RWPE1 (cell line): ENCODE results near the gene CUX1.
"Not testable (repeated sequence)": the region's sequence is repeated elsewhere in the genome, so short reads cannot be mapped to it uniquely, and the experiment has no call there.

Experiments used
- CTCF ChIA-PET: fragments of 350-600 bp; sonication (Branson Sonifier 250); formaldehyde crosslinking; extraction: SDS; loops from one replicate; lab custom pipeline; 2021; lab: Yijun Ruan, JAX
- POLR2A ChIA-PET: fragments of 400-600 bp; formaldehyde crosslinking; extraction: SDS; loops from one replicate; lab custom pipeline; 2020; ENCODE audit warnings: antibody characterized with exemption; ENCODE audit not compliant: low non-redundant PET; lab: Yijun Ruan, JAX
- DNase-seq: peaks from one replicate; pipeline ENCODE4 v3.0.0; 2012; ENCODE audit warnings: low spot score
- H3K27ac ChIP-seq: fragments of 450-650 bp; 2 replicates; pipeline ENCODE4 v1.5.1; 2017
- TF ChIP-seq, protein P1 (sequence below): fragments of 450-650 bp; conservative IDR thresholded peaks from 2 replicates; pipeline ENCODE4 v1.5.1; 2017; ENCODE audit warnings: low read depth, mild to moderate bottlenecking

CUX1 gene

DNA sequence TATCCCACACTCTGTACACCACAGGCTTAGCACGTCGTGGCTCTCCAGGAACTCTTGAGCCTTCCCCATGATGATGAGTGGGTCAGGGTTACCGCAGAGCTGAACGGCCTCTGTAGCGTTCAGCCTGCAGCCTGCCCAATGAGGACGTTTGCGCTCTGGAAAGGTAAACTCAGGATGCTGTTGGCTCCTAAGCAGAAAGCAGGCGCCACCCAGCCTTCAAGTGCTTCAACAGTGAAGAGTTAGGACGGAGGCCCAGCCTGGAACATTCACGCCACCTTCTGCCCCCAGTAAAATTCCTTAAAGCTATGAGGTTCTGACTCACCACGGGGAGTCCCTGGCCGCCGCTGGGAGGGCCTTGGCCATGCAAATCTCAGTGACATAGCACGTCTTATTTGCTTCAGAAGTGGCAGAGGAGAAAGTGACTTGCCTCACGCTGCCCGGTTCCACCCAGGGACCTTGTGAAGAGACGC, 307.7 kb downstream of the CUX1 start:
- ChIA-PET POLR2A (interaction anchor here (0.6 kb wide), 1 partner anchor 16 kb away, joined by 3 read pairs; no protein-coding TSS in a partner anchor), CTCF (no interaction called here)
- TF ChIP-seq, protein P1, sequence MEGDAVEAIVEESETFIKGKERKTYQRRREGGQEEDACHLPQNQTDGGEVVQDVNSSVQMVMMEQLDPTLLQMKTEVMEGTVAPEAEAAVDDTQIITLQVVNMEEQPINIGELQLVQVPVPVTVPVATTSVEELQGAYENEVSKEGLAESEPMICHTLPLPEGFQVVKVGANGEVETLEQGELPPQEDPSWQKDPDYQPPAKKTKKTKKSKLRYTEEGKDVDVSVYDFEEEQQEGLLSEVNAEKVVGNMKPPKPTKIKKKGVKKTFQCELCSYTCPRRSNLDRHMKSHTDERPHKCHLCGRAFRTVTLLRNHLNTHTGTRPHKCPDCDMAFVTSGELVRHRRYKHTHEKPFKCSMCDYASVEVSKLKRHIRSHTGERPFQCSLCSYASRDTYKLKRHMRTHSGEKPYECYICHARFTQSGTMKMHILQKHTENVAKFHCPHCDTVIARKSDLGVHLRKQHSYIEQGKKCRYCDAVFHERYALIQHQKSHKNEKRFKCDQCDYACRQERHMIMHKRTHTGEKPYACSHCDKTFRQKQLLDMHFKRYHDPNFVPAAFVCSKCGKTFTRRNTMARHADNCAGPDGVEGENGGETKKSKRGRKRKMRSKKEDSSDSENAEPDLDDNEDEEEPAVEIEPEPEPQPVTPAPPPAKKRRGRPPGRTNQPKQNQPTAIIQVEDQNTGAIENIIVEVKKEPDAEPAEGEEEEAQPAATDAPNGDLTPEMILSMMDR, result no peak
- peak overlapping the region; percentile 55 for H3K27ac ChIP-seq
- DNase-seq, result peak; percentile 49

DNA sequence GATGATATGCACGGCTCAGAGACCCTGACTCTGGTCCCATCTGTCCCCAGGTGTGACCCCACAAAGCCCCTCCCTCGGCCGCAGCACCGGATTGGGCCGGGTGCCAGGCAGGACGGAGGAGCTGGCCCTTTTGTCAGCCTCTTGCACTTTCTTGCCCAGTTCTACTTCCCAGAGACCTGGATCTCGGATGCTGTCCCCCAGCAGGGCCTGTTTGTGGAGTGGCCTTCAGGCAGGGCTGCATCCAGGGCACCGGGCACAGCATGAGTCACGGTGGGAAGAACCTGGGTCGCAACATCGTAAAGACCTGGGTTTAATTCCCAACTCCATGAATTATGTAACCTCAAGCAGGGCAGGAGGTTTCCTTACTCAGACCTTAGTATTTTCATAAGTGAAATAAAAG, 310.9 kb downstream of the CUX1 start:
- TF ChIP-seq, protein P1, result no peak
- ChIA-PET POLR2A (no interaction called here), CTCF (no interaction called here)
- peak overlapping the region; percentile 17 for H3K27ac ChIP-seq
- DNase-seq, result no peak

DNA sequence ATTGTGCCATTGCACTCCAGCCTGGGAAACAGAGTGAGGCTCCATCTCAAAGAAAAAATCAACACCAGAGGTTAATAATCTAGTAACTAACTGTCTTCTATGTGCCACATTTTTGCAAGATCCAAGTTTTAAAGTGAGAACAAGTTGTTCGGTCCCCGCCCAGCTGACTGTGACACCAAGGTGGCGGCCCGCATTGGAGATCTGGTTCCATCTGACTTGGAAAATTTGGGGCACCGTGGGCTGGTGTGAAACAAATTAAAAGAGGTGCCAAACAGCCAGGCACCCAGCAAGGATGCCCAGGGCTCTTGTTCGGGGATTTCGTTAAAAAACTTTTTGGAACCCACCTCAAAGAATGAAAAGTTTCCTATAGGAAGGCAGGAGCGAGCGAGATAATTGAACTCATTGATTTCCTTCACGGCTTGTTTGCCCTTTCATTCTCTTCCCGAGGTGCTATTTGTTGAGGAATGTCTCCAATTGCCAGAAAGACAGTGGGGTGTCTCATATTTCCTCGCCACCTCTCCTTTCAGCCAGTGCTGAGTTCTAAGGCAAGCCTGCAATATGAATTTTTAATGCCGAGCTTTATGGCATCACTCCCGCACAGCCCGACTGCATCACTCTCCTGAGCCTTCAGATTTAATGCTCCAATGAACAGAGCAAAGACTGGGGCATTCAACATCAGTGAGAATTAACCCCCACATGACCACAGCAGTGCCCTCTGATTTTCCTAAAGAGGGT, 312.4 kb downstream of the CUX1 start:
- POLR2A ChIA-PET, result no interaction called here
- peak overlapping the region; percentile 6; the same call in 1 of the 2 replicates for H3K27ac ChIP-seq
- no peak for DNase-seq
- CTCF ChIA-PET, result interaction anchor here (0.6 kb wide), 1 partner anchor 33 kb away, joined by 3 read pairs; no protein-coding TSS in a partner anchor
- TF ChIP-seq, protein P1, result no peak

DNA sequence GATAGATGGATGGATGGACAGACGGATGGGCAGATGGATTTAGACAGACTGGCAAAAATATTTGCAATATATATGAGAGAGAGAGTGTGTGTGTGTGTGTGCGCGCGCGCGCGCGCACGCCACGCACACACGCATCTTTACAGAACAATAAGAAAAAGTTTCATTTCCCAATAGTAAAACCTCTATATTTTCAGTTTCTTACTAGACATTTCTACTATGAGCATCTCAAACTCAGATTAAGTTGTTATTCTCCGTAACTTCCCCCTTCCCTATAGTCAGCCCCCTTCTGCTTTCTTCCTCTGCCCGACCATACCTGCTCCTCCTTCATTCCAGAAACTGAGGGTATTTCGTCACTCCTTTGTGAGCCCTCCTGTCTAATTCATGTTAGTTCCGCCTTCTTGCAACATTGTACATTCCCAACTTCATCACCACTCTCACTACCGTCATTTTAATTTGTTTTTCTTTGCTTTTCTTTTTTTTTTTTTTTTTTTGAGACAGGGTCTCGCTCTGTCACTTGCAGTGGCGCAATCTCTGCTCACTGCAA, 314.9 kb downstream of the CUX1 start:
- TF ChIP-seq, protein P1, result no peak
- H3K27ac ChIP-seq, result no peak overlapping the region
- no peak for DNase-seq
- ChIA-PET POLR2A (no interaction called here), CTCF (no interaction called here)

DNA sequence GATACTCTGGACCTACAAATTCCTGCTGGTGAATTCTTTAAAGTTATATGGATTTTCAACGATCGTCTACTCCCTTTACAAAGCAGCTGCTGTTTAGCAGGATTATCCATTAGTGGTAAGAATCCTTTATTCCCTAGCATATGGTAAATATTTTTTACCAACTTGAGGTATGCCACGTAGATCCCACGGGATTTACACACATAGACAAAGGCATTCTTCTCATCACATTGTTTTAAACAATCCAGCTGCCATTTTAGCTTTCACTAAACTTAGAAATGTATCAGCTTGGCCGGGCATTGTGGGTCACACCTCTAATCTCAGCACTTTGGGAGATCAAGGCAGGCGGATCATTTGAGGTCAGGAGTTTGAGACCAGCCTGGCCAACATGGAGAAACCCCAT, 321.2 kb downstream of the CUX1 start:
- no peak overlapping the region for H3K27ac ChIP-seq
- TF ChIP-seq, protein P1, result no peak
- POLR2A ChIA-PET, result no interaction called here
- CTCF ChIA-PET, result no interaction called here
- no peak for DNase-seq

DNA sequence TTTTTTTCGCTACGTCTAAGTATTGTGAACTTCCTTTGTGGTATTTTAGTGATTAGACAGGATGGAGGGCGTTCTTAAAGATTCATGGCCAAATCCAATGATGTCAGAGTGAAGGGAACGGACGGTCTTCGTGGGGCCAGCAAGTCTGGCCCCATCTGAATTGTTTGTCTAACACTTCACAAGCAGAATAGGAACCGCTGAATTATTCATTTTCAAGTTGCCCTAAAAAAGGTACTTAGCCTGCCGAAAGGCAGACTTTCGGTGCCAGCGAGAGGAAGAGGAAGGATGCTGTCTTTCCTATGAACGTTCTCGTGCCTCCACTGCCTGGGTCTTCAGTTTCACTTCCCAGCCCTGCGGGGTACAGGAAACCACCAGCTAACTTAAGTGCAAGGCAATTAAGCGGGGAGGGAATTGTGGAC, 323.5 kb downstream of the CUX1 start:
- no peak for DNase-seq

DNA sequence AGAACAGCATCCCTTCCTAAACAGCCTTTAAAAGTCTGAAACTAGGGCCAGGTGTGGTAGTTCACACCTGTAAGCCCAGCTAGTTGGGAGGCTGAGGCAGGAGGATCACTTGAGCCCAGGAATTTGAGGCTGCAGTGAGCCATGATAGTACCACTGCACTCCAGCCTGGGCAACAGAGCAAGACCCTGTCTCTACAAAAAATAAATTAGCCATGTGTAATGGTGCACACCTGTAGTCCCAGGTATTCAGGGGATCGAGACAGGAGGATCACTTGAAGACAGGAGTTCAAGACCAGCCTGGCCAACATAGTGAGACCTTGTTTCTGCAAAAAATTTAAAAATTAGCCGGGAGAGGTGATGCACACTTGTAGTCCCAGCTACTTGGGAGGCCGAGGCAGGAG, 325.0 kb downstream of the CUX1 start:
- H3K27ac ChIP-seq, CTCF ChIA-PET, POLR2A ChIA-PET, DNase-seq: not testable (repeated sequence)

More for the DNA sequence above, 323.5 kb downstream of the CUX1 start:
- CTCF ChIA-PET, result interaction anchor here (0.5 kb wide), 1 partner anchor 730 kb away, joined by 4 read pairs; no protein-coding TSS in a partner anchor
- TF ChIP-seq, protein P1, result no peak
- no peak overlapping the region for H3K27ac ChIP-seq
- POLR2A ChIA-PET, result no interaction called here
